GM18526 (cell line): Measurements from ENCODE around the gene HAO1.

Experiments
- POLR2A ChIP-seq: IDR thresholded peaks from 3 replicates; pipeline ENCODE4 v1.6.1; 2011; ENCODE audit not compliant: insufficient read length; ENCODE audit errors: extremely low read depth

The HAO1 gene

GRCh38 chr20:7848351-7848750, 91.9 kb downstream of the HAO1 start:
- no peak for TF ChIP-seq POLR2A

GRCh38 chr20:7843613-7844012, 96.6 kb downstream of the HAO1 start:
- no peak for TF ChIP-seq POLR2A

GRCh38 chr20:7841971-7842310, 98.3 kb downstream of the HAO1 start:
- TF ChIP-seq POLR2A: no peak

- no peak for TF ChIP-seq POLR2A
Observed at GRCh38 chr20:7841291-7841970, 98.8 kb downstream of the HAO1 start.

GRCh38 chr20:7836076-7836475, 104.2 kb downstream of the HAO1 start:
- TF ChIP-seq POLR2A: no peak
